ENCODE data around the gene RNU1-4.
A peak's percentile ranks its signal among the peaks of the same experiment; 100 is the strongest.
"Not testable (repeated sequence)": the region's sequence is repeated elsewhere in the genome, so short reads cannot be mapped to it uniquely, and the experiment has no call there.

The RNU1-4 gene

DNA sequence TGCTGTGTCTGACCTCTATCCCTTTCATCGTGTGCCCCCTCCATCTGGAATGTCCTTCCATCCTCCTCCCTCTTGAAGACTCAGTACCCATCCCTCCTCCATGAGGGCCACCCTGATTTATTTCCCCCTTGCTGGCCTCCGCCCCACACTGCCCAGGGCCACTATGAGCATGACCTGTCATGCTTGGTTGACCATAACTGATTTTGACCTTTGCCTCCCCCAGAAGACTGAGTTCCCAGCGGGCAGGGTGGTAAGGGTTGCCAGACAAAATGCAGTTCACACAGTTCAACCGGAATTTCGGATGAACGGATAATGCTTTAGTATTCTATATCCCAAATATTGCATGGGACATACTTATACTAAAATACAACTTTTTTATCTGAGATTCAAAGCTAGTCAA lies 31.6 kb upstream of the RNU1-4 start:
- not testable (repeated sequence) for DNase-seq (ENCODE audit: low read depth)

DNA sequence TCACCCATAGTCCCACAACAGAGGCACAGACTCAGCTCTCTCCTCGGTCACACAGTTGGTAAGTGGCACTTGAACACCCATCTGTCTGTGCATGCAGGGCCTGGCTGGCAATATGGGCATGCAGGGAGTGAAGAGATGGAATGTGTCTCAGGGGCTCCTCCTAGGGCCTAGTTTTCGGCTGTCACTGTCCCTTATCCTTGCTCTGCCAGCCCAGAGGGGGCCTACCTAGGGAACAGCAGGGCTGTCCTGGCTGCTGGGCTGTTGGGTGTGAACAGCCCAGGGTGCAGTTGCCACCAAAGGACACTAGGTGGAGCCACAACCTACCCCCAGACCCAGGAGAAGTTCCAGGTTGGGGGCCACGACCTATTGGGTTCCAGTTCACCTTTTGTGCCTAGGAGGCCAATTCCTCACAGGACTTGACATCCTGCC lies 30.6 kb upstream of the RNU1-4 start:
- not testable (repeated sequence) for DNase-seq (ENCODE audit: low read depth)

DNA sequence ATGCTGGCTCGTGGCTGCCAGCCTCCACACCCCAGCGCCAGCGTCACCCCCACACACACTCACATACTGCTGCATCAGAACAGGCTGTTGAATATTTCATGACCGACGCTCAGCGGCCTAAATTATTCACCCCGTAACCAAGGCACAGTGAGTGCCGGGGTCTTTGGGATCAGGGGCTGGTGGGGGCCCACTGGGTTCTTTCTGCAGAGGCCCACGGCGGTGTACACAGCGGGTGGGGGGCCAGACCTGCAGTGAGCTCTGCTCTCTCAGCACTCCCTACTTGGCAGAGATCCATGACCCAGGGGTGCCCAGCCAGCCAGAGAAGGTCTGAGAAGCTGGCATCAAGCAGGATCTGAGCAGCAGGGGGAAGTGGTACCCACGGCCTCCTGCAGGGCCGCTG lies 29.7 kb upstream of the RNU1-4 start:
- DNase-seq (ENCODE audit: low read depth): not testable (repeated sequence)

DNA sequence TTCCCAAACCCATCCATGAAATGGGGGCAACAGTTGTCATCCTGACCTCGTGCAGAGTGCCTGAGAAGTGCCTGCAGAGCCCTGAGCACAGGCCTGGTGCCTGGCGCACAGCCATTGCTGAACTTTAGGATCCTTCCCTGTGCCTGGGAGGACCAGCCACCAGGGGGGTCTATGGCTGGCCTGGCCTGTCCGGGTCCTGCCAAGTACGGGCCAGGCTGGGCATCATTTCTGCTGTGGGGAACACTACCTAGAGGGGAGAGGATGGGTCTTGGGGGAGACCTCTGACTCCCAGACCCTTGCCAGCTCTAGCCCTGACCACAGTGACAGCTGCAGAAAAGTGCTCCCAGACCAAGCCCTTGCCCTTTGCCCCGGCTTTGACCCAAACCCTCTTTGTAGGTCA lies 28.2 kb upstream of the RNU1-4 start:
- DNase-seq (ENCODE audit: low read depth): not testable (repeated sequence)

DNA sequence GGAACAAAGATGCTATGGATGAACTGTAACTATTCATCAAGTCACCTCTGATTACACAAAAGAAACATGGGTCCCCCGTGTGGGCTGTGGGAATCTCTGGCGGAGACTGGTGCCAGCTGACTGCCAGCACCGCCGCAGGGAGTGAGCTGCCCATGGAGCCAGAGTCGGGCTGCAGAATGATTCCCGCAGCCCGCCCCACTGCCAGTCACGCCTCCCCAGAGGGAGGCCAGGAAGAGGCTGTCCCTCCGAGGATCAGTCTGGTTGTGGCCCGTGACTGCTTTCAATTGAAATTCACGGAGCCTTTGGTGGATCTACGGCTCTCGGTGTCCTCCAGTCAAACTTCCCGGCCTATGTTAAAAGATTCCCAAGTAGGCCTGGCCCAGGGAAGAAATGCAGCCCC lies 27.7 kb upstream of the RNU1-4 start:
- DNase-seq (ENCODE audit: low read depth): not testable (repeated sequence)

DNA sequence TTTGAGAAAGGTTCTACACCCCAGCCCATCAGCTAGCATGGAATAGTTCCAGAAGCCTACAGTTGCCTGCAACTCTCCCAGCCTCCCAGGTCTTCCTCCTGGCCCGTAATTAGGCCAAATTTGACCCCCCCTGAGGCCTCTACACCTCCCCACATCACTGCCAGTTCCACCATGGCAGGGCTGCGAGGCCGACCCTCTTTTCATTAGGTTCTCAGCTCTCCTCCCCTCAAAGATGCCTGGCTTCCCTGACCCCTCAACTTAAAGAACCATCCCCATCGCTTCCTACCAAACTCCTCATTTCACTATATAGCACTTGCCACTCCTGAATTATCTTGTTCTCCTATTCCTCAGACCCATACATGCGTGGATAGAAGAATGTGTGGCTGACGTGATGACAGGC lies 27.3 kb upstream of the RNU1-4 start:
- not testable (repeated sequence) for DNase-seq (ENCODE audit: low read depth)

DNA sequence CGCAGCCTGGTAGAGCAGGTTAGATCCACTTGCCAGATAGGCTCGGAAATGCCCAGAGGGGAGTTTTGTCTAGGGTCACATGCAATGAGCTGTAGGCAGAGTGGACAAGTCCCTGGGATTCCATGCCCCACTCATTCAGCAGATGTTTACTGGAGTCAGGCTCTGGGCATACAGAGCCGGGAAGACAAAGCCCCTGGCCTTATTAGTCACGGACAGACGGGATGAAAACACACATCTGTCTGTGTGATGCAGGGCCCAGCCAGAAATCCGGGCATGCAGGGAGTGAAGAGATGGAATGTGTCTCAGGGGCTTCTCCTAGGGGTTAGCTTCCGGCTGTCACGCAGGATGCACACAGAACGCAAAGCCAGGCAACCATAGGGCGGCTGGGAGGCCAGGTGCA lies 26.8 kb upstream of the RNU1-4 start:
- DNase-seq (ENCODE audit: low read depth): not testable (repeated sequence)

DNA sequence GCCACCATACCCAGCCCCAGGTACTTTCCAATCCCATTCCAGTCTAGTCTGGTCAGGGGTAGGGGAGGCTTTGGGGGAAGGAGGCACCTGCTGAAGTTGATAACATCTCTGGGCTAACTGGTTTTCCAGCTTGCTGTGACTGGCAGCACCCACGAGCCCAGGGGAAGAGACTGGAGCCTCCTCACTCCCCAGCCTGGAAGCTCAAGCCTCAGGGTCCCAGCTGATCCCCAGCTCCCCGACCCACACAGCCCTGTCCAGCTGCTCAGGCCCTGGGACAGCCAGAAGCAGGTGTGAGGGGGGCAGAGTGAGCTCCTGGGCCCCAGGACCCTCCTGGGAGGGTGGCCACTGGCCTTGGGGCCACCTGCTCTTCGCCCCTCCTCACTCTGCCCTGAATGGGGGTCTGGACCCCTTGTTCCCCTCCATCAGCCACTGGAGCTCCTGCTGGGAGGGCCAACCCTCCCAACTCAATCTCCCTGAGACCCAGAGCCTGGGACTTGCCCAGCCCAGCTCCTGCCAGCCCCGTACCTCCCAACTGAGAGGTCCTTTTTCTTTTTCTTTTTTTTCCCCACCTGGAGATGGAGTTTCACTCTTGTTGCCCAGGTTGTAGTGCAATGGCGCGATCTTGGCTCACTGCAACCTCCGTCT lies 23.5 kb upstream of the RNU1-4 start:
- DNase-seq (ENCODE audit: low read depth): no peak

DNA sequence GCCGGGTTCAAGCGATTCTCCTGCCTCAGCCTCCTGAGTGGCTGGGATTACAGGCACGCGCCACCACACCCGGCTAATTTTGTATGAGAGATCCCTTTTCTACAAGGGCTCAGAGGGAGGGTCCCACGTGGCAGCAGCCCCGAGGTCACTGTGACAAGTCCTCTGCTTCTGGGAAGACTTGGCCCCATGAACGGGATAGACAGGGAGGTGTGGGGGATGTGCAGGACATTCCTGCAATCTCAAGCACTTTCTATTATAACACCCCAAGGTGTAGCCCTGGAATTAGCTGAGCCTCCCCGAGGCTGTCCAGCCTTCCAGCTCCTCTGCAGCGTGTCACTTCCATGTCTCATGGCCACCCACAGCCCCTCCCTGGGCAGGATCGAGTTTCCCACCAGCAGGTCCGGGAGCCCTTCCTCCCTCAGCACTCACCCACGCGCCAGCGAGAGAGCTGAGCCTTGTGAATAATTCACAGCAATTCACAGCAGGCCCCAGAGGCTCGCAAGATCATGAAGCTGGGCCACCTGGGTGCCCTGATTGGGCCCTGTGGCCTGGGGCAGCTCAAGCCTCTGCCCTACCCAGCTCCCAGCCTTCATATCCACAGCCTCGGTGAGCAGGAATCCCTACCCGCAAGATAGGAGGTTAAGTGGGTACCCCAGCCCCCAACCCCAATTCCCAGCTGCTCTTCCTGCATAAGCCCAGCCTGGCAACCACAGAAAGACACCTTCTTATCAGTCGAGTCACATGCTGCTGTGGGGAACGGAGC lies 22.8 kb upstream of the RNU1-4 start:
- no peak for DNase-seq (ENCODE audit: low read depth)

DNA sequence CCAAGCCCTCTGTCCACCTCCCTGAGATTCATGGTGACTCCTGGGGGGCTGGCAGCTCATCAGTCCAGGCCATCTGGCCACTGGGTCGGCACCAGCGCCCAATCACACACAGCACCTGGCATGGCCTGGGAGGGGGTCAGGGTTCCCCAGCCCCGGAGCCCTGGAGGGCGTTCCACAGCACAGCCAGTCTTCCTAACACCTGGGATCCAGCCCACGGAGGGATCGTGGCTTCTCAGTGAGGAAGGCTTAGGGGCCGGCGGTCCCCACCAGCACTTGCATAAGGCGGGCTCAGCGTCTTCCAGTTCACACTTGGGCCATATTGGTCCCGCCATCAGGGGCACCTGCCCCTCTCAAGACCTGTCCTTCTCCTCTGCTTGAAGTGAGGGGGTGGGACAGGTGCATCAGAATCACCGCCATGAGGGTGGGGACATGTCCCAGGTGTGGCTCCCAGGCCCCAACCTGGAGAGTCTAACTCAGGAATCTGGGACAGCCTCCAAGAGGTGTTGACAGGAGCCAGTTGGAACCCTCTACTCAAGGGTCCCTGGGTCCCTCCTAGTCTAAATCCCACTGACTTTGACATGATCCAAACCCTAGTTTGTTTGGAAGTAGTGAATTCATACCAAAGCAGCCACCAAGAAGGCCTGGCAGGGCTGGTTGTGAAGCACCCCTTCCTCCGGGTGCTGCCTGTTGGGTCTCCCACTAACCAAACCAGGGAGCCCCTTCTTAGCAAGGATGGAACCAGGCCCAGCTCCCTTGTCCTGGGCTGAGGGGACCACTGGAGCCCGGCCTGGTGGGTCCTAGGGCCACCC lies 22.0 kb upstream of the RNU1-4 start:
- not testable (repeated sequence) for DNase-seq (ENCODE audit: low read depth)

DNA sequence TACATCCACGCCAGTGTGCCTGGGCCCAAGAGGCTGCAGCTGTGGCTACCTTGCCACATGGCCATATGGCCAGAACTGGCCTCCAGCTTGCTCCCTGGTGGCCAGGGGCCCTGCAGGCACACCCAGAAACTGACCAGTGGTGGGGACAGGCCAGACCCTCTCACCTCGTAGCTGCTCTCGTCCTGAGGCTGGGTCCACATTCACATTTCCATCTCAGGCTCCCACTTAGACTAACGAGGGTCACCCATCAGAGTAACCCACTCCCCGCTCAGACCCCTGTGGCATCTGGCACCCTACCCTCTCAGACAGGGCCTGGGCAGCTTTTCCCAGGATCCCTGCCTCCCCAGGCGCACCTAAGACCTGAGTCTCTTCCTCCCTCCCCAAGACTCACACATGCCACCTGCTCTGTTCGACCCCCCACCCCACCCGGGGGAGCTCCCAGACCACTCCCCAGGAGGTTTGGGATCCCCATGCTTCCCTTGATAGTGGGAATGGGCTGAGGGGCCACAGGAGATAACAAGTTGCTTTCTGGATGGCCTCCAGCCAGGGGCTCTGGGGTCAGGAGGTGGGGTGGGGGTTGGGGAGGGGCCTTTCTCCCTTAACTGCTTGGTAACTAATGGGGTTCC lies 21.3 kb upstream of the RNU1-4 start:
- no peak for DNase-seq (ENCODE audit: low read depth)

DNA sequence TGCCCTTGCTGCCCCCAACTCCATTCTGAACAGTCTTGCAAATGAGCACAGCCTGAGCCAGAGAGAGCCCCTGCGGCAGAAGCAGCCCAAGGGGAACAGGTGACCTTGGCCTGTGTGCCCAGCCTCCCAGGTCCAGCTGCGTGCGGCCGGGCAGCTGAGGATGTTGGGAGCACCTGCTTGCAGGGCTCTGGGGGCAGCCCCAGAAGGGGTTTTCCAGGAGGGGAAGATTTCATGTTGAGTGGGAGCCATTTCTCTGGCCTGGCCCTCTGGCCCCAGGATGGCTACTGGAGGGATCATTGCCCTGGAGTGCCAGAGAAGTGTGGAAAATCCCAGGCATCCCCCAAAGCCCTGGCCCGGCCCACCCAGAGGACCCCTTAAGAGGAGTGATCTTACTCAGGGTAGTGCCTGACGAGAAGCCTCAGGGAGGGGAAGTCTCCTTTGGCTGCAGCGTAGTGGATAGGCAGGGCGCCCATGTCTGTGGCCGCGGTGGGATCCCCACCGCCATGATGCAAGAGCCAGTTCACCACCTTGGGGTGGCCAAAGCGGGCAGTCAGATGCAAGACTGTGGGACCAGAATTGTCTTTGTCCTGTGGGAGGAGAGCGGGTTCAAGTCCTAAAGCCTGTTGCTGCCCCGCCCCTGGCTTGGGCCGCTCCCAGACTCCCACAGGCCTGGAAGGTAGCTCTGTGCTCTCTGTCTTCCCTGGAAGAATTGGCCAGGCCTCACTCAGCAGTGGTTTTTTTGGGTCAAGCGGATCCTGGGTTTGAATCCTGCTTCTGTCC lies 20.6 kb upstream of the RNU1-4 start:
- no peak for DNase-seq (ENCODE audit: low read depth)

DNA sequence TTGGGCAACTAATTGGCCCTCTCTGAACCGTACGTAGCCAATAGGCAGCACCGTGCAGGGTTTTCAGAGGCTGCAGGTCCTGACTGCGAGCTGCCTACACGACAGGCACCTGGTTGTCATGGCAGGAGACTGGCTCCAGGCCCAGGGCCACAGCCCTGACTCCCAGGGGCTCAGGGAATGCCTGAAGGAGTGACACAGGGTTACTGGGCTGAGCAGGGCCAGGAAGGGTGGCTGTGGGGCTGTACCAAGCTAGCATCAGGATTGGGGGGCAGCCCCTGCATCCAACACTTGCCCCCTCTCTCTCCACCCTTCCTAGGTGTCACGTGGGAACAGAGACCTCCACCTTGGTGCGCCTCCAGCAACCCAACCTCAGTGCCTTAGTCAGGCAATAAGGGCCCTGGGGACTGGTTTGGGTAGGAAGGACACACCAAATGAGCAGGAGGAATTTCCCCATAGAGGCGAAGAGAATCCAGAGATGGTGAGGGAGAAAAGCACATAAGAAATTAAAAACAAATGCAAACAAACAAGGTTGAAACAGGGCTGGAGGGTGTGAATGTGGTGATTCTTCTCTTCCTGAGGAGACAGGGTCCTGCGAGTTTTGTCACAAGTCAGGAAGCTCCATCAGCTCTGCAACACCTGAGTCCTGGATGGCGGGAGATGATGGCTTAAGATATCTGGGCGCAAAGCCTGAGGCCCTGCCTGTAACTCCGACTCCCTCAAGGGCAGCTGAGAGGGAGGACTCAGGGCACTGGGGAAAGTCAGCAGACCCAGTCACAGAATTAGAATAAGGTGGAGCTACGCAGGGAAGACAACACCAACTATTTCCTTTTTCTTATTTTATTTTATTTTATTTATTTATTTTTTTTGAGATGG lies 19.7 kb upstream of the RNU1-4 start:
- no peak for DNase-seq (ENCODE audit: low read depth)

DNA sequence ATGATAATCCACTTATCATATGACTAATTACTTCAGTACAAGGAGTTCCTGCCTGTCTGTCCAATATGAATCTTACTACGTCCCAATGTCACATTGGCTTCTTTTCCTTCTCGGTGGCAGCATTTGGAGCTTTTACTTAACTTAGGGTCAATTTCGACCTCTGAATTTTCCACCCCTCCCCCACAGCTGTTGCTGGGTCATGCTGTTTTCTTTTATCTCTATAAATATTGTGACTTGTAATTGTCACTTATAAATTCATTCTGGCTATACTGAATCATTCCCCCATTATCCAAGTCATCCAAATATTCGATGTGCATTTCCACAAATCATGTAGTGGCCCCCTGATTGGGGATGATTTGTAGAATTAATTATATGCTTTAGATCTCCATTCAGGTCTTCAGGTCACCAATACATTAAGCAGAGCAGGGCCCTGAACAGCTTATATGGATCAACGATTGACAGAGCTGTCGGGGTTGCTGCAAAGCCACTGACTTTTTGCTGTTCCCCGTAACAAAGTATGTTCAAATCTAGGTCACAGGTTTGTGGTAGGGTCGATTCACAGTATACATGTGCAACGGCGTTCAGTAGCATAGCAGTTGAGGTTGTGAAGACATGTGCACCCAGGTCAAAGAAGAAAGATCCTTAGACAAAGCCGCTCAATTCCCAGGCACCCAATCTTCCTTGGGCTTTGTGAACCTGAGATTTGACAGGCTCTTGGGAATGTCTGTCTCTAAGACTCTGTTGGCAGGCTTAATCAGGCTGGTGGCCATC lies 18.3 kb upstream of the RNU1-4 start:
- DNase-seq (ENCODE audit: low read depth): no peak

DNA sequence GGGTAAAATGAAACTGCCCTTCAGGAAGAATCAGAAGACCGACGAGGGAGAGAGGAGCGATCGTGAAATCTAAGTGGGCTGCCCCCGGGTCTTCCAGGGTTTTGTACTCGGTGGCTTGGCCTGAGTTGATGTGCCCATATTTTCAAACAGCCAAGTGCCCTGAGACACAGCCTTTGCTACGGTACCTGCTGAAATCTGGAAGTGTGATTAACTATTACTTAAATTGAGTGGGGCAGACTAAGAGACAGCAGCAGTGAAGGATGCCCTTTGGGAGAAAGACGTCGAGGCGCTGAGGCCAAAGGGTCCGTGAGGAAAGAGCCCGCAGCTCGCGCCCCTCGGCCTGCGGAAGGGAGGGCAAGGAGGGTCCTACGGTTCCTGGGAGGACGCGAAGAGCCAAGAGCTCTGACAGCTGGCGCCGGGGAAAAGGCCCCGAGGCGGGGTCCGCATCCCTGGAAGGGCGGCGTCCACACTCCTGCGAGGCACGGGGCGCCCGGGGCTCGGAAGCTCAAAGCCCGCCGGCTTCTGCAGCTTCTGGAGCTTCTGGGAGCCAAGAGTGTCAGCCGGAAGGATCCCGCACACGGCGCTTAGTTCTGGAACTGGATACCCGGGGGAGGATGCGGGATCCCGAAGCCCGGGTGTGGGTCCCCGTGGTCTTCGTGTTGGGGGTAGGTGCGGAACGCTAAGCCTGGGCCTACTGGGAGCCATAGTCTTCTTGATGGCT lies 15.4 kb upstream of the RNU1-4 start:
- no peak for DNase-seq (ENCODE audit: low read depth)

DNA sequence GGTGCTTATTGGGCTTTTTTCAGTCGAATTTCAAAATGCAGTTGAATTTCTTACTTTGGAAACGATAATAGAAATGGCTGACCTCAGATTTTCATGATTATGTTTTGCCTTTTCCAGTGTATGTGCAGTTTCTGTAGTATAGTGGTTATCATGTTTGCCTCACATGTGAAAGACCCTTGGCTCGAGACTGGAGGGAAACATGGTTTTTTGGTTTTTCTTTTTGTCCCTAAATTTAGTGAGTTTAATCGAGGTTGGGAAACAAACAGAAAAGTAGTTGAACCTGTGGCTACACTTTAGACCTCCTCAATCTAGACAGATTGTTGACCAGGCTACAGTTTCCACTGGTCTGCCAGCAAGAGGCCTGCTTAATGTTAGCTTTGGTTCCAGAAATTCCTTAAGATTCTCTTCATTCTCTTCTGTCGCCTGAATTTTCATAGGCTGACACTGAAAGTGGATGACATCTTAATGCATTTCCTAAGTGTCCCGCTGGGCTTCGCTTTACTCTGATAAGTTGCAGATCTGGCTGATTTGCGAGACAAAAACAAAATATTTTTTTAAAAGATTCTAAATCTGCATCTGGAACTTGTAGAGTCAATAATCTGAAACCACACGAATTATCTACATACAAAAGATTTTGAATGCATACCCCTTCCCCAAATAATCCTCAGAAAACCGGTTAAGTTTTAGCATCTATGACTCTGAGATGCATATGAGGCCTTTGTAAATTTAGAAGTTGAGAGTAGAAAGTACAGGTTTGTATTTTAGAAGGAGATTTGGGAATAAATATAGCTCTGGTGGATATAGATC lies 14.7 kb upstream of the RNU1-4 start:
- not testable (repeated sequence) for DNase-seq (ENCODE audit: low read depth)

DNA sequence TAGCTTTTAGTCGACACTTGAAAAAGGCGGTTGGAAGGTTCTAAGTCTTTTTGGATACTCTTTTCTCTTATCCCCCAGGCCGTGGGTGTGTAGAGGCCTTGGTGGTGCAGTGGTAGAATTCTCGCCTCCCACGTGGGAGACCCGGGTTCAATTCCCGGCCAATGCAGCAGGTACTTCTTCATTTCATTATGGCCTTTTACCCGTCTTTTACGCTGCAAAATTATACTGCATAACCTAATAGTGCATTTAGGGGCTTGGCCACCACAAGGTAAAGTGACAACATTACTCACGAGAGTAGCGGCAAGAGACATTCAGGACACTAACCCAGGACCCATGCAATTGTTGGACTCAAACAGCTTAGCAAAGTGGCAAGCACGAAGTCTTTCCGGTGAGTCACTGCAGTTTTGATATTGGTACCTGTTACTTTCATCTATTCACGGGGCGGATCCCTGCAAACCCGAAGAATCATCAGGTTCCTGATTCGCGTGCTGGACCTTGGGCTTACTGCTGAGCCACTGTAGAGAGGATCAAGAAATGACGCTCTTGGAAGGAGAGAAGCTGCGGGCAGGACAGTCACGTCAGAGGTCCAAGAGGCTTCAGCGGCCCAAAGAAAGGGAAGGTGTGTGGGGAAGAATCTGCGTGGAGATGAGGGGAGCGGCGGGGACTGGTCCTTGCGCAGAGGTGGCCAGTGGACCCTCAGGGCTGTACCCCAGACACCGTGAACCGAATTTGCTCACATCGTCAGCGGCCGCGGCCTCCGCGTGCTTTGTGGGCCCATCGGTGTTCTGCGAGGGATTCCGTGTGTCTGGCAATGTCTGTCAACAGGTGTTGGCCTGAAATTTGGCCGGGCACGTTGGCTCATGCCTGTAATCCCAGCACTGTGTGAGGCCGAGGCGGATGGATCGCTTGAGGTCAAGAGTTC lies 12.9 kb upstream of the RNU1-4 start:
- peak; percentile 30 for DNase-seq (ENCODE audit: low read depth)
